Transverse colon (tissue), 4 donors: ENCODE data around the gene TATDN3. TPM values are rescaled to one million over a fixed set of nuclear protein-coding genes. Genes with fewer than 3 reads are reported as not detected.
A peak's percentile ranks its signal among the peaks of the same experiment; 100 is the strongest.

Source experiments
- DNase-seq: peaks from one replicate; pipeline ENCODE4 v3.0.0-alpha.2; 2019
- H3K27ac ChIP-seq, 4 donors: fragments of 200-600 bp; sonication (generic); 2 replicates each; pipeline ENCODE4 v1.5.1; 2016 to 2018; ENCODE audit warnings: inconsistent platforms in 4 of 4
- H3K27me3 ChIP-seq: fragments of 200-600 bp; sonication (generic); 2 replicates; pipeline ENCODE4 v1.5.1; 2017; ENCODE audit warnings: inconsistent platforms
- H3K36me3 ChIP-seq, 4 donors: fragments of 200-600 bp; sonication (generic); 2 replicates each; pipeline ENCODE4 v1.5.1; 2017 to 2019; ENCODE audit warnings: inconsistent platforms in 4 of 4
- H3K4me1 ChIP-seq, 4 donors: fragments of 200-600 bp; sonication (generic); 2 replicates each; pipeline ENCODE4 v1.5.1; 2017 to 2020; ENCODE audit warnings: inconsistent platforms in 4 of 4
- H3K4me3 ChIP-seq, 4 donors: fragments of 200-600 bp; sonication (generic); 1 replicate in 1 of 4; 2 replicates in 3 of 4; pipeline versions ENCODE4 v1.5.1 to v1.6.1; 2017 to 2019; ENCODE audit warnings: inconsistent platforms in 4 of 4
- H3K9me3 ChIP-seq, 2 donors: fragments of 200-600 bp; sonication (generic); 2 replicates each; pipeline ENCODE4 v1.5.1; 2017 to 2019; ENCODE audit warnings: inconsistent platforms in 2 of 2
- EP300 ChIP-seq: sonication (generic); formaldehyde crosslinking; IDR thresholded peaks from one replicate; pipeline ENCODE4 v1.6.1; 2017; ENCODE audit warnings: antibody characterized with exemption, low read depth
- POLR2A ChIP-seq: fragments of 450-650 bp; IDR thresholded peaks from one replicate; pipeline ENCODE4 v1.6.1; 2016; ENCODE audit warnings: antibody characterized with exemption, mild to moderate bottlenecking, moderate library complexity
- POLR2AphosphoS5 ChIP-seq, 3 donors: sonication (generic); formaldehyde crosslinking; IDR thresholded peaks; one replicate each; pipeline ENCODE4 v1.6.1; 2016; ENCODE audit warnings: antibody characterized with exemption in 3 of 3
- WGBS, 2 donors: methylation state at CpG; one replicate each; pipeline ENCODE4 v1.1.5; 2018; ENCODE audit warnings: low coverage in 1 of 2; 5-methylcytosine and 5-hydroxymethylcytosine counted together
- in situ Hi-C, 4 donors: fragments of 200-750 bp; cut with MboI; loops; one replicate each; pipeline versions ENCODE4 v1.15.0 to v1.15.1; 2017; ENCODE audit warnings: low sequenced_read_pairs in 3 of 4, low pct_ligation_motif_present in 1 of 4, low pct_unique_long_range_greater_than_20kb in 1 of 4
- intact Hi-C: fragments of 100-400 bp; cut with DNase I; formaldehyde crosslinking; loops from one replicate; pipeline ENCODE4 v1.15.1; 2023; ENCODE audit warnings: low total_unique reads
- total RNA-seq, 4 donors: library from RNA; depleted of rRNA; stranded (reverse); fragments of >200 nt; gene quantifications; one replicate each; pipeline ENCODE4 v1.1.0, GENCODE V29; 2016
- TF ChIP-seq, protein P1 (sequence below), 5 experiments: fragments of 200-600 bp in 3 of 5; fragments of 450-650 bp in 2 of 5; sonication (generic) in 3 of 5; IDR thresholded peaks; 1 replicate in 2 of 5; 2 replicates in 3 of 5; pipeline ENCODE4 v1.5.1; 2016 to 2017; ENCODE audit warnings: antibody characterized with exemption in 5 of 5, inconsistent platforms in 3 of 5, mild to moderate bottlenecking in 2 of 5, moderate library complexity in 1 of 5

TATDN3 gene
- total RNA-seq, 4 donors from 2014 or later = 1.00 to 17.0 (median 4.6) TPM

DNA sequence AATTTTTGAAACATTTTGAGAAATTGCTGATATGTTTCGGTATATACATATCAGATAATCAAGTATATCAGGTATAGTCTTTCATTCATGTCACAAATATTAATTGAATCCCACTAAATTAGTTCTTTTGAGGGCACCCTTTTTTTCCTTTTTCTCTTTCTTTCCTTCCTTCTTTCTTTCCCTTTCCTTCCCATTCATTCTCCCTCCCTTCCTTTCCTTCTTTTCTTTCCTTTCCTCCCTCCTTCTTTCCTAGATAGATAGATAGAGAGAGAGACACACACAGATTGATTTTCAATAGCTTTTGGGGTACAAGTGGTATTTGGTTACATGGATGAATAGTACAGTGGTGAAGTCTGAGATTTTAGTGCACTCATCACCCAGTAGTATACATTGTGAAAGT, 5.8 kb upstream of the TATDN3 start:
- Histone ChIP-seq H3K4me3 (no peak overlapping the region), H3K27me3 (no peaks in the 10 kb centered on the region), H3K36me3 (peaks cover 0 to 34% (median 14%) of the 10 kb centered on the region in 4 donors), H3K9me3 (no peaks in the 10 kb centered on the region), H3K4me1 (peaks cover 5 to 24% (median 14%) of the 10 kb centered on the region in 4 donors), H3K27ac (no peak overlapping the region)
- intact Hi-C loops = loop anchor here (10.0 kb wide), 1 partner anchor 121 kb away; no protein-coding TSS in a partner anchor
- no peak for DNase-seq
- WGBS, 2 donors = 98 to 100% methylated on average over 1 of the region's 1 CpG
- in situ Hi-C loops = loop anchor here in 1 of 4 donors (25.0 kb wide), 1 partner anchor 124 kb away; no protein-coding TSS in a partner anchor
- TF ChIP-seq POLR2AphosphoS5 (IDR thresholded peaks at IDR 0.05) = no peak
- no peak for TF ChIP-seq EP300
- TF ChIP-seq, protein P1, sequence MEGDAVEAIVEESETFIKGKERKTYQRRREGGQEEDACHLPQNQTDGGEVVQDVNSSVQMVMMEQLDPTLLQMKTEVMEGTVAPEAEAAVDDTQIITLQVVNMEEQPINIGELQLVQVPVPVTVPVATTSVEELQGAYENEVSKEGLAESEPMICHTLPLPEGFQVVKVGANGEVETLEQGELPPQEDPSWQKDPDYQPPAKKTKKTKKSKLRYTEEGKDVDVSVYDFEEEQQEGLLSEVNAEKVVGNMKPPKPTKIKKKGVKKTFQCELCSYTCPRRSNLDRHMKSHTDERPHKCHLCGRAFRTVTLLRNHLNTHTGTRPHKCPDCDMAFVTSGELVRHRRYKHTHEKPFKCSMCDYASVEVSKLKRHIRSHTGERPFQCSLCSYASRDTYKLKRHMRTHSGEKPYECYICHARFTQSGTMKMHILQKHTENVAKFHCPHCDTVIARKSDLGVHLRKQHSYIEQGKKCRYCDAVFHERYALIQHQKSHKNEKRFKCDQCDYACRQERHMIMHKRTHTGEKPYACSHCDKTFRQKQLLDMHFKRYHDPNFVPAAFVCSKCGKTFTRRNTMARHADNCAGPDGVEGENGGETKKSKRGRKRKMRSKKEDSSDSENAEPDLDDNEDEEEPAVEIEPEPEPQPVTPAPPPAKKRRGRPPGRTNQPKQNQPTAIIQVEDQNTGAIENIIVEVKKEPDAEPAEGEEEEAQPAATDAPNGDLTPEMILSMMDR (IDR thresholded peaks at IDR 0.05) = no peak
- TF ChIP-seq POLR2A = no peak

DNA sequence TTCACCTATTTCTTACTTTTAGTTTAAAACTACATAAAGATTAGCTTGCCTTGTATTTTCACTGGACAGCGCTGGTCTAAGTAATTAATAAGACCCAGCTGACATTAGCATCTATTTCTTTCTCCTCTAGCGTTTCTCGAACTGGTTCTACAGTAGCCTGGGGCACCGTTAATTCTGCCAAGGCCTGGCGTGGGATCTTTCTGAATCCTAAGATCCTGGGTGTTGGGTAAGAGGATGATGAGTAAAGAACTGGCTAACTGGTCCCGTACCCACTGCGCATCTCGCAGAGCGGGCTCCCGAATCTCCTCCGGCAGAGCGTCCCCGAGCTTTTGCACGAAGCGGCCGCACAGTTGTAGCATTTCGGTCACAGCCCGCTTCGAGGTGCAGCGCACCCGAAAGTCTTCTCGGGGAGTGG, 426 bp upstream of the TATDN3 start:
- H3K27me3 ChIP-seq = no peaks in the 10 kb centered on the region
- peak overlapping the region; percentile 72 to 93 (median 90) for H3K4me3 ChIP-seq
- in situ Hi-C loops (loop anchor here in 1 of 4 donors (25.0 kb wide), 1 partner anchor 129 kb away; no protein-coding TSS in a partner anchor), intact Hi-C loops (loop anchor here (10.0 kb wide), 2 partner anchors 316 to 546 kb away; no protein-coding TSS in a partner anchor)
- H3K36me3 ChIP-seq = peaks cover 0 to 8% (median under 1%) of the 10 kb centered on the region in 4 donors
- no peak for DNase-seq
- 0 to 7% methylated on average over 5 to 21 of the region's 22 CpGs for WGBS, 2 donors
- no peak for TF ChIP-seq EP300
- TF ChIP-seq, protein P1 (IDR thresholded peaks at IDR 0.05) = no peak
- TF ChIP-seq POLR2A = no peak
- no peak for TF ChIP-seq POLR2AphosphoS5 (IDR thresholded peaks at IDR 0.05)
- H3K27ac ChIP-seq = peak overlapping the region; percentile 90 to 99 (median 96)
- H3K9me3 ChIP-seq = no peaks in the 10 kb centered on the region
- H3K4me1 ChIP-seq = peaks cover 9 to 47% (median 22%) of the 10 kb centered on the region in 4 donors

DNA sequence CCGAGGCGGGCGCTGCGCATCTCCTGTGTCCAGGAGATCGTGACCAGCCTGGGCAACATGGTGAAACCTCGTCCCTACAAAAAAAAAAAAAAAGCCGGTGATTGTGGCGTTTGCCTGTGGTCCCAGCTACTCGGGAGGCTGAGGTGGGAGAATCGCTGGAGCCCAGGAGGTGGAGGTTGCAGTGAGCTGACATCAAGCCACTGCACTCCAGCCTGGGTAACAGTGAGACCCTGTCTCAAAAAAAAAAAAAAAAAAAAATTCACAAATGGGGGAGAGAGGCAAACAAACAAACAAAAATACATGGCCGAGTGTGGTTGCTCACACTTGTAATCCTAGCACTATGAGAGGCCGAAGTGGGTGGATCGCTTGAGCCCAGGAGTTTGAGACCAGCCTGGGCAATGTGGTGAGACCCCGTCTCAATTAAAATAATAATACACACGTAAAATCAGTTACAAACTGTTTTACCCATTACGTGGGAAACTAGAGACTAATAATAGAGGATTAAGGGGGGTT, 758 bp downstream of the TATDN3 start:
- Histone ChIP-seq H3K4me3 (peak overlapping the region; percentile 72 to 93 (median 90)), H3K27ac (peak overlapping the region; percentile 90 to 99 (median 96)), H3K9me3 (no peaks in the 10 kb centered on the region), H3K27me3 (no peaks in the 10 kb centered on the region), H3K36me3 (peaks cover 0 to 12% (median 0%) of the 10 kb centered on the region in 4 donors), H3K4me1 (peaks cover 9 to 47% (median 22%) of the 10 kb centered on the region in 4 donors)
- in situ Hi-C loops = loop anchor here in 1 of 4 donors (25.0 kb wide), 1 partner anchor 130 kb away; no protein-coding TSS in a partner anchor
- no peak for DNase-seq
- TF ChIP-seq EP300 (no peak), POLR2AphosphoS5 (IDR thresholded peaks at IDR 0.05) (no peak), POLR2A (no peak)
- TF ChIP-seq, protein P1 (IDR thresholded peaks at IDR 0.05) = no peak
- intact Hi-C loops = loop anchor here (10.0 kb wide), 2 partner anchors 318 to 548 kb away; no protein-coding TSS in a partner anchor
- 22 to 54% methylated on average over 6 to 16 of the region's 16 CpGs for WGBS, 2 donors

DNA sequence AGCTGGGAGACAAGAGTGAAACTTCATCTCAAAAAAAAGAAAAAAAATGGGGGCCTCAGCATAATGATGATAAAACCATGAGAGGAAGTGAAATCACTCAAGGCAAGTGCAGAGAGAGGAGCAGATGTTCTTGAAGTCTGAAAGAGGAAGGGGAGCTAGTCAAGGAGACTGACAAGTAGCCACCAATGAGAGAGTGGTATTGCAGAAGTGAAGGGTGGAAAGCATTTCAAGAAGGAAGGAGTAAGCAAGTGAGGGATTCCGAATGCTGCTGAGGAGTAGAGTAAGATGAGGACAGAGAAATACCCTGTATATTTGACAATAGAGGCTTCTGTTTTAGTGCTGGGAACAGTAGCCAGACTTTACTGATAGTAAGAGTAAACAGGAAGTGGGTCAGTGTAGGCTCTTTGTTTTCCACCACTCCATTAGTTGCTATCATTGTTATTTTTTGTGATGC, 2.9 kb downstream of the TATDN3 start:
- H3K4me1 ChIP-seq = peaks cover 9 to 36% (median 17%) of the 10 kb centered on the region in 4 donors
- H3K27me3 ChIP-seq = no peaks in the 10 kb centered on the region
- intact Hi-C loops (loop anchor here (10.0 kb wide), 2 partner anchors 320 to 550 kb away; no protein-coding TSS in a partner anchor), in situ Hi-C loops (loop anchor here in 1 of 4 donors (25.0 kb wide), 1 partner anchor 132 kb away; no protein-coding TSS in a partner anchor)
- 57 to 83% methylated on average over 1 of the region's 1 CpG for WGBS, 2 donors
- TF ChIP-seq, protein P1 (IDR thresholded peaks at IDR 0.05) = no peak
- peak; percentile 25 for TF ChIP-seq POLR2A
- peak overlapping the region in 2 of 4 donors; percentile 15 to 63 for H3K27ac ChIP-seq
- DNase-seq = no peak
- H3K36me3 ChIP-seq = peaks cover 0 to 13% (median 0%) of the 10 kb centered on the region in 4 donors
- no peaks in the 10 kb centered on the region for H3K9me3 ChIP-seq
- no peak overlapping the region for H3K4me3 ChIP-seq
